Gastroesophageal sphincter (tissue), 3 donors: ENCODE data around the gene EFR3B.

Source experiments
- CTCF ChIP-seq, 4 experiments: fragments of 200-600 bp in 2 of 4; fragments of 450-650 bp in 2 of 4; sonication (generic) in 1 of 4; IDR thresholded peaks; one replicate each; pipeline ENCODE4 v1.5.1; 2017 to 2019; ENCODE audit warnings: antibody characterized with exemption in 4 of 4, mild to moderate bottlenecking in 2 of 4, moderate library complexity in 2 of 4
- POLR2A ChIP-seq, 2 donors: fragments of 450-650 bp; IDR thresholded peaks; one replicate each; pipeline ENCODE4 v1.6.1; 2017; ENCODE audit warnings: antibody characterized with exemption in 2 of 2, mild to moderate bottlenecking in 2 of 2, moderate library complexity in 1 of 2

GRCh38 chr2:25041928-25042320 is at the start of gene EFR3B:
- TF ChIP-seq CTCF (IDR thresholded peaks at IDR 0.05) (peak in 1 of 4 experiments; percentile 29), POLR2A (IDR thresholded peaks at IDR 0.05) (no peak)
